ENCODE measurements around the gene SERPINB1. TPM values are rescaled to one million over a fixed set of nuclear protein-coding genes. Genes with fewer than 3 reads are reported as not detected.

Gene SERPINB1
- total RNA-seq (100 to 1,000 TPM in 2 of 9 donors, 10 to 100 TPM in 7; 41.6 to 159 (median 62.7) TPM), polyA plus RNA-seq (100 to 1,000 TPM in 1 of 3 donors, 10 to 100 TPM in 2; 33.4 to 128 (median 56.2) TPM)
- long read RNA-seq, donor 1, transcript SERPINB1-201 (7 exons, 2,619 nt), result major isoform, 15 of 21 reads
- long read RNA-seq, donor 1, partial matches to known transcripts, result 6 of 21 reads
- long read RNA-seq, donor 1, other reads (novel, unspliced or antisense), result 0 of 21 reads
- long read RNA-seq, donor 2, transcript SERPINB1-201 (7 exons, 2,619 nt), result major isoform, 24 of 33 reads
- long read RNA-seq, donor 2, partial matches to known transcripts, result 9 of 33 reads
- long read RNA-seq, donor 2, other reads (novel, unspliced or antisense), result 0 of 33 reads
- long read RNA-seq, donor 3, transcript SERPINB1-201 (7 exons, 2,619 nt), result major isoform, 19 of 19 reads
- long read RNA-seq, donor 3, partial matches to known transcripts, result 0 of 19 reads
- long read RNA-seq, donor 3, other reads (novel, unspliced or antisense), result 0 of 19 reads
- long read RNA-seq, donor 4, transcript SERPINB1-201 (7 exons, 2,619 nt), result major isoform, 127 of 144 reads
- long read RNA-seq, donor 4, partial matches to known transcripts, result 12 of 144 reads
- long read RNA-seq, donor 4, other reads (novel, unspliced or antisense), result 5 of 144 reads
- long read RNA-seq, donor 5, transcript SERPINB1-201 (7 exons, 2,619 nt), result major isoform, 189 of 203 reads
- long read RNA-seq, donor 5, partial matches to known transcripts, result 5 of 203 reads
- long read RNA-seq, donor 5, other reads (novel, unspliced or antisense), result 9 of 203 reads
- long read RNA-seq, donor 6, transcript SERPINB1-201 (7 exons, 2,619 nt), result major isoform, 64 of 90 reads
- long read RNA-seq, donor 6, partial matches to known transcripts, result 14 of 90 reads
- long read RNA-seq, donor 6, other reads (novel, unspliced or antisense), result 12 of 90 reads
- long read RNA-seq, donor 7, transcript SERPINB1-201 (7 exons, 2,619 nt), result major isoform, 8 of 8 reads
- long read RNA-seq, donor 7, partial matches to known transcripts, result 0 of 8 reads
- long read RNA-seq, donor 7, other reads (novel, unspliced or antisense), result 0 of 8 reads
- long read RNA-seq, donor 8, transcript SERPINB1-201 (7 exons, 2,619 nt), result major isoform, 27 of 27 reads
- long read RNA-seq, donor 8, partial matches to known transcripts, result 0 of 27 reads
- long read RNA-seq, donor 8, other reads (novel, unspliced or antisense), result 0 of 27 reads
- long read RNA-seq, donor 9, transcript SERPINB1-201 (7 exons, 2,619 nt), result major isoform, 20 of 20 reads
- long read RNA-seq, donor 9, partial matches to known transcripts, result 0 of 20 reads
- long read RNA-seq, donor 9, other reads (novel, unspliced or antisense), result 0 of 20 reads
- long read RNA-seq, donor 10, transcript SERPINB1-201 (7 exons, 2,619 nt), result major isoform, 10 of 10 reads
- long read RNA-seq, donor 10, partial matches to known transcripts, result 0 of 10 reads
- long read RNA-seq, donor 10, other reads (novel, unspliced or antisense), result 0 of 10 reads

GRCh38 chr6:2841264-2842138 is at the start of gene SERPINB1:
SERPINB1 (minus strand) TSS chr6:2841863; CDS start chr6:2840586, 1,277 bp downstream.
- intact Hi-C loops (cut with DNase I), result loop anchor here in 1 of 2 donors (5.0 kb wide), 1 partner anchor 49 kb away; no protein-coding TSS in a partner anchor
- H3K36me3 ChIP-seq (replicated peaks in 1 of 2), result peaks cover 0 to 28% of the 10 kb centered on the region in 2 donors
- peaks cover 23 to 42% of the 10 kb centered on the region in 2 donors for H3K4me1 ChIP-seq (replicated peaks in 1 of 2)
- peak within 1 kb of the TSS; percentile 89 to 97 (median 96) for H3K27ac ChIP-seq
- H3K4me3 ChIP-seq, result peak within 1 kb of the TSS in 3 of 4 donors; percentile 42 to 58 (median 48)
- TF ChIP-seq CTCF (IDR thresholded peaks at IDR 0.05) (peak in 3 of 6 experiments; percentile 4 to 13 (median 8)), POLR2A (IDR thresholded peaks at IDR 0.05) (peak; percentile 72 to 79)
- WGBS, 4 donors, result 0 to 1% (median 0%) methylated on average over 11 to 67 of the region's 67 CpGs
- no peaks in the 10 kb centered on the region for H3K27me3 ChIP-seq
- H3K9me3 ChIP-seq (replicated peaks in 1 of 3), result no peaks in the 10 kb centered on the region
- DNase-seq, result peak; percentile 88 to 97 (median 95)

- H3K4me3 ChIP-seq, result no peak overlapping the region
- no peak for DNase-seq
- intact Hi-C loops (cut with DNase I), result no loop called here
- peaks cover 0 to 68% of the 10 kb centered on the region in 2 donors for H3K36me3 ChIP-seq (replicated peaks in 1 of 2)
- 91 to 96% (median 92%) methylated on average over 14 of the region's 14 CpGs for WGBS, 4 donors
- H3K27ac ChIP-seq, result no peak overlapping the region
- no peaks in the 10 kb centered on the region for H3K27me3 ChIP-seq
- H3K9me3 ChIP-seq (replicated peaks in 1 of 3), result no peaks in the 10 kb centered on the region
- TF ChIP-seq POLR2A (IDR thresholded peaks at IDR 0.05) (no peak), CTCF (IDR thresholded peaks at IDR 0.05) (no peak)
- no peaks in the 10 kb centered on the region for H3K4me1 ChIP-seq (replicated peaks in 1 of 2)
Measured at GRCh38 chr6:2890976-2891767, 49.5 kb upstream of the SERPINB1 start.

Measured in adrenal gland (tissue), 19 donors.